C4-2B (cell line): ENCODE data around the gene SLC31A1.

Experiments used
- CTCF ChIP-seq: fragments of 450-650 bp; conservative IDR thresholded peaks from 2 replicates; pipeline ENCODE4 v1.5.1; 2017; ENCODE audit warnings: mild to moderate bottlenecking
- ZFX ChIP-seq: fragments of 450-650 bp; IDR thresholded peaks from 2 replicates; pipeline ENCODE4 v1.6.1; 2017

GRCh38 chr9:113179839-113180238 lies 41.5 kb upstream of the SLC31A1 start:
- TF ChIP-seq CTCF = no peak
- no peak for TF ChIP-seq ZFX
